GM12892 (cell line): ENCODE measurements around the gene CATSPERB.
"Not testable (repeated sequence)": the region's sequence is repeated elsewhere in the genome, so short reads cannot be mapped to it uniquely, and the experiment has no call there.

ENCODE experiments used
- DNase-seq: peaks from one replicate; pipeline ENCODE4 v3.0.0; 2011; ENCODE audit not compliant: insufficient read length
- FAIRE-seq: peaks from 2 replicates; lab custom pipeline; 2011; peaks lifted over from hg19 to GRCh38; lab: Jason Lieb, UNC
- POLR2A ChIP-seq: IDR thresholded peaks from 2 replicates; pipeline ENCODE4 v1.6.1; 2011; ENCODE audit warnings: low read depth, low read length, control low read depth
- POLR2AphosphoS5 ChIP-seq: IDR thresholded peaks from 2 replicates; pipeline ENCODE4 v1.6.1; 2011; ENCODE audit warnings: low read depth, low read length, control low read depth
- TAF1 ChIP-seq: IDR thresholded peaks from 2 replicates; pipeline ENCODE4 v1.6.1; 2011; ENCODE audit warnings: low read depth, mild to moderate bottlenecking, control low read depth, low read length, borderline replicate concordance

Gene CATSPERB

DNA sequence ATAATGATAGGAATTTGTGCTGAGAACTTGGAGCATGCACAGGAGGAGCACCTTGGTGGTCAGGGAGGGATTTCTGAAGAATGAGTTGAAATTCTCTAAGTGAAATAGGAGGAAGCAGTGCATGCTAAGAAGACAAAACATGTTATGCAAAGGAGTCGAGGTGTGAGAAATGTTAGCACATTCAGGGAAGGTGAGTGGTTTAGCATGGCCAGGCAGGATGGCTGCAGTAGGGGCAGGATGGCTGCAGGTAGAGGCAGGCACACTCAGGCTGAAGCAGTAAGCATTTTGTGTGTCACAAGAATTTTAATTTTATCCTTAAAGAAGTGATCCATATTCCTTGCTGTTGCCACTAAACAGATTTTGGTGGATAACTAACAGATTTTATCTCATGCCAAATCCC, 46.3 kb downstream of the CATSPERB start:
- TF ChIP-seq POLR2AphosphoS5 (no peak), TAF1 (no peak), POLR2A (no peak)
- no peak for DNase-seq

DNA sequence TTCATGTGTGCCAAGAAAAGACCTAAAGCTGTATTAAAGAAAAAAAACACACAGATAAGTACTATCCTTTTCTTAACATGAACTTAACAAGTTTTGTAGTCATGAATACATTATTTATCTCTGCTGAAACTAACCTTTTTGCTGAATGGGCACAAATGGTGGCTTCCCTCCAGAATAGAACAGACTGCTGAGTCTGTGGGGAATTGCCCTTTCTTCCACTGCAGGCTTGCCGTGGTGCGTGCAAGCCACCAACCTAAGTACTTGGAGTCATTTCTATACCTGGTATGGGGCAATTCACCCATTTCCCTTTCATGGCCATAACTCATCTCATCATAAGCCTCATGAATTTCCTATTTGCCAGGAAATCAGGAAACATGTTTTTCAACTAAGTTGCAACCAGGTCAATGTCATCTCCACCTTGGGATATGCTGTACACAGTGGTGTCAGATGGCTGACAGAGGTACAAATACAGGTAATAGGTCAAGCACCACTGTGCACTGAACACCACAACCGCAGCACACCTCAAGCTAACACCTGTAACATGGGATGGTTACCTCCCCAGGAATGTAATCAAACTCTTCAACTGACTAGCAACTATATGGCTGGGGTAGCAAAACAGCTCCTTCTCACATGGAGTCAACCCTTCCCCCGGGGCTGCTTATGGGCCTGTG, 49.9 kb downstream of the CATSPERB start:
- FAIRE-seq (no peak), DNase-seq (no peak)
- TF ChIP-seq TAF1 = no peak
- TF ChIP-seq POLR2A = no peak
- TF ChIP-seq POLR2AphosphoS5 = no peak

More for the DNA sequence above, 46.3 kb downstream of the CATSPERB start:
- no peak for FAIRE-seq

DNA sequence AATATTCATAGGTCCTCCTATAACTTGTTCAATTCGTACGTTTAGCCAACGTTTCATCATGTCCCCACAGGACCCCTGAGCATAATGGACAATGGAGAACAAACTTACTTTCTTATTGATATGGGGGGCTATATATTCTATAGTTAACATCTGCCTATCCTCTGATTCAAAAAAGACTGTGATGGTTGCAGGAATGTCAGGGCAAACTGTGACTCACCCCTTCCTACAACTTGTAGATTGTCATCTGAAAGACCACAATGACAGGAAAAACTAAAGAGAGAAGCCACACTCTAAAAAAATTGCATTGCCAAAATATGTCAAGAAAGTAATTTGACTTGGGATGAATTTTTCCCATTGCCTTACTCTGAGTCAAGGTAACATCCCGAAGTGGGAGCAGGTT, 50.8 kb downstream of the CATSPERB start:
- FAIRE-seq = no peak
- TF ChIP-seq POLR2AphosphoS5 (no peak), POLR2A (no peak), TAF1 (no peak)
- no peak for DNase-seq

DNA sequence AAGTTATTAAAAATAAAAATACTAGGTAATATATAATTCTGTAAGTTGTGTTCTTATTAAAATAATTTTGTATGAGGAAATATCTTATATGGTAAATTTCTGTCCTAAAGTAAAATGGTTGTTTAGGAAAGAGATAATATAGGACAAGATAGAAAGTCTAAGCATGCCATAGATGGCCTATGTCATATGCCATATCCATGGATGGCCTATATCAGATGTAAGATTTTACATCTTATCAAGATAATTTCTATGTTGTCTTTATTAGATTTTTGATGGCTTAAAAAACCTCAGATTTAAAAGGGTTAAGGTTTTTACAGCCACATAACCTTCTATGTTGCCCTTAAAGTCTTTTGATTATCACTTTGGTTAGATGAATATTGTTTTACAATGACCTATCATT, 52.6 kb downstream of the CATSPERB start:
- DNase-seq (no peak), FAIRE-seq (no peak)
- TF ChIP-seq TAF1 = no peak
- no peak for TF ChIP-seq POLR2A
- no peak for TF ChIP-seq POLR2AphosphoS5

GRCh38 chr14:91677687-91678086, 54.2 kb downstream of the CATSPERB start:
- DNase-seq, FAIRE-seq: not testable (repeated sequence)

DNA sequence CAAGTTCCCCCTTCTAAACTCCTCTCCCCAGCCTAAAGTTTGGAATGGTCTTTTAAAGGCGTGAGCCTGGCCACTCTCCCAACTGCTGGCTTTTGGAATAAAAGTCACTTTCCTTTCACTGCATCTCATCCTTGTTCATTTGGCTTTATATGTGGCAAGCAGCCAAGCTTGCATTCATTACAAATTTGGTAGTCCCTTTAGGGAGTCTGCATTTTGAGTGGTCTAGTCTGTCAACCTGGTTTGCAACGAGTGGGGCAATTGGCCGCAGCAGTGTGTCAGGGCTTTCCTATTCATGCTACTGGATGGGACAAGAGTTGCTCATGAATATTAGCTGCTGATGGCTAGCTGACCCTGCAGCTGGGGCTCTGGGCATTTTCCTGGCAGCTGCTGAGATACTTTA, 57.0 kb downstream of the CATSPERB start:
- DNase-seq (no peak), FAIRE-seq (no peak)
- TF ChIP-seq POLR2AphosphoS5 (no peak), TAF1 (no peak), POLR2A (no peak)

DNA sequence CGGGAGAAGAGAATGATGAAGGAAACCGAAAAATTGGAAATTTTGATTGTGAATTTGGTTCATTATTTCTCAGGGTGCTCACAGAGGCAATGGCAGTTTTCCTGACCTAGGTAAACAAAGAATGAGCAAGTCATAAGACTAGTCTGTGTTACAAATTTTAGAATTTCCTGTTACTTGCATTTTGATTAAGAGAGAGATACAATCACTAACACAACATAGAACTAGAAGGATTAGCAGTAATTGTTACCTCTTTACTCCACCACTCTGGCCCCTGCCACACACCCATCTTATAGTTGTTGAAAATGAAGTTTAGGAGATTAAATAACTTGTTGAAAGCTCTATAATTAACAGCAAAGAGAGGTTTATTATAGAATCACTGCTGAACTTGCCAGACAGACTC, 62.0 kb downstream of the CATSPERB start:
- no peak for TF ChIP-seq POLR2AphosphoS5
- TF ChIP-seq POLR2A = no peak
- TF ChIP-seq TAF1 = no peak
- FAIRE-seq (no peak), DNase-seq (no peak)

DNA sequence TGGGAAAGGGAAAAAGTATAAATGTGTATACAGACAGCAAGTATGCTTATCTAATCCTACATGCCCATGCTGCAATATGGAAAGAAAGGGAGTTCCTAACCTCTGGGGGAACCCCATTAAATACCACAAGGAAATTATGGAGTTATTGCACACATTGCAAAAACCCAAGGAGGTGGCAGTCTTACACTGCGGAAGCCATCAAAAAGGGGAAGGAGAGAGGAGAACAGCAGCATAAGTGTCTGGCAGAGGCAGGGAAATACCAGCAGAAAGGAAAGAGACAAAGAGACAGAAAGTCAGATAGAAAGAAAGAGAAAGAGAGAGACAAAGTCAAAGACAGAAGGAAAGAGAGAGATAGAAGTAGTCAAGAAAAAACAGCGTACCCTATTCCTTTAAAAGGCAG, 64.8 kb downstream of the CATSPERB start:
- not testable (repeated sequence) for DNase-seq, FAIRE-seq

DNA sequence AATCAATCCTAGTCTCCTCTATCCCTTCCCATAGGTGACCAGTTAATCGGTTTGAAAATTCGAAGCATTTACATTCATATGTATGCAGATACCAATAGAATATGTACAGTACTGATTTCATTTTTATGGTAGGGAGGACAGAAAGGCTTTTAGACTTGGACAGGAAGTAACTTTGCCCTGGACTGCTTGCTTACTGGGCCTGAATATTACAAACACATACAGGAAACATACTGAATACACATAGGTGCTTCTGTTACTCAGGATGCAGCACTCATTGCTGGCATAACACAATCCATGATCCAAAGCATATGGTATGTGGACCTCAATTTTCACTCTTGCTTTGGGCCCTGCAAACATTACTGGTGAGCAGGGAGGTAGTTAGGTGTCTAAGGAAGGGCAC, 71.1 kb downstream of the CATSPERB start:
- no peak for TF ChIP-seq POLR2AphosphoS5
- TF ChIP-seq POLR2A = no peak
- TF ChIP-seq TAF1 = no peak
- no peak for FAIRE-seq
- DNase-seq = no peak

GRCh38 chr14:91654836-91655235, 77.0 kb downstream of the CATSPERB start:
- TF ChIP-seq POLR2AphosphoS5 (no peak), TAF1 (no peak), POLR2A (no peak)
- DNase-seq = no peak
- FAIRE-seq = no peak

DNA sequence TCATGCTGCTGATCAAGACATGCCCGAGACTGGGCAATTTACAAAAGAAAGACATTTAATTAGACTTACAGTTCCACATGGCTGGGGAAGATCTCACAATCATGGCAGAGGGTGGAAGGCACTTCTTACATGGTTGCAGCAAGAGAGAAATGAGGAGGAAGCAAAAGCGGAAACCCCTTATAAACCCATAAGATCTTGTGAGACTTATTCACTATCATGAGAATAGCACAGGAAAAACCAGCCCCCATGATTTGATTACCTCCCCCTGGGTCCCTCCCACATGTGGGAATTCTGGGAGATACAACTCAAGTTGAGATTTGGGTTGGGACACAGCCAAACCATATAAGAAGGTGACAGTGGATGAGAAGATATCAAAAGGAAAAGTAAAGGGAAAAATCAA, 78.4 kb downstream of the CATSPERB start:
- DNase-seq (no peak), FAIRE-seq (no peak)
- TF ChIP-seq POLR2A (no peak), TAF1 (no peak), POLR2AphosphoS5 (no peak)

- TF ChIP-seq POLR2A (no peak), TAF1 (no peak), POLR2AphosphoS5 (no peak)
- no peak for DNase-seq
- peak; percentile 79 for FAIRE-seq
Measured at GRCh38 chr14:91649930-91650329, 82.0 kb downstream of the CATSPERB start.

DNA sequence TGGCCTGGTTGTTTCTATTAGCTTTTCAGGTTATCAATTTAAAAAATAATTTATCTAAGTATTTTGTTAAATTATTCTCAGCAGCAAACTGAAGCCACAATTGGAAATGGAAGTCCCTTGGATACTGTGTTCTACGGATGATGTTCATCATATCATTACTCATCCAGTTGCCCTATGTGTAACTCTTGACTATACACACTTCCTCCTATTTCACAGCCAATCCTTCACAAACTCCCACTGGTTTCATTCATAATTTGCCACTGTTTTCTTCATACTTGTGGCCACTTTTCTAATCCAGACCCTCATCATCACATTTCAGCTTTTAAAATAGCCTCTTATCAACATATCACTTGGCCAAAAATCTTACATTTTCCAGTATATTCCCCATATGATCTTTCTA, 84.0 kb downstream of the CATSPERB start:
- DNase-seq (no peak), FAIRE-seq (no peak)
- TF ChIP-seq POLR2AphosphoS5 (no peak), POLR2A (no peak), TAF1 (no peak)
